ENCODE measurements around the gene NFAM1.

The NFAM1 gene

DNA sequence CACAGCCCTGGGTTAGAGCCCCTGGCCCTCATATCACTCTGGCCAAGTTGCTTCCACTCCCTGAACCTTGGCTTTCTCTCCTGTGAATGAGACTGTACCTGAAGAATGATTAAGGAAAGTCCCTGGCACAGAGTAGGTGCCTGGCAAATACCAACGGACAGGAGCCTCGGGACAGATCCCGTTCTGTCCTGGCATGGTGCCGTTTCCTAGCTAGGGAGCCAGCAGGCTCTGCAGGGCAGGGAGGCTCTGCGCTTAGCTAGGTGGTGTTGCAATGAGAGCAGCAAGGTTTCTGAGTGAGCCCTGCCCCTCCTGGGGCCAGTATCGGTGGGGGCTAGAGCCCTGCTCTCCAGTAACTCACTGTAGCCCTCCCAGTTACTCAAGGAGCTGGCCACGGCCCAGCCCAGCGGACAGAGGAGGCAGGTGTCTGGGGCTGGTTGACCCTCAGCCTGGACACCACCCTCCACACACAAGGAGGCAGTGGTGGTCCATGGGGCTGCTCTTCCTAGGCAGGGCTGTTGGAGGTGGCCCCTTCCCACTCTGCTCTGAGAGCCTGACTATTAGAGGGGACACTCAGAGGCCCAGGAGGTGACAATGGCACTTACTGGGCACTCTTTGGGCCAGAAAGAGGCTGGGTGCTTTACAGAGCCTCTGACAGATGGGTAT, 74.4 kb downstream of the NFAM1 start:
- no peak for TF ChIP-seq GFI1B (tag by site-specific recombination; IDR thresholded peaks at IDR 0.05)
- Histone ChIP-seq H3K4me3 (ENCODE audit: low read depth, low read length) (no peak overlapping the region), H3K4me1 (ENCODE audit: control insufficient read depth, insufficient read depth, low read length) (no peaks in the 10 kb centered on the region), H3K27ac (ENCODE audit: extremely low read depth, low read depth, low read length) (no peak overlapping the region), H3K36me3 (ENCODE audit: control insufficient read depth in 2 of 2, insufficient read depth in 1 of 2, low read length in 2 of 2) (no peaks in the 10 kb centered on the region), H3K9me3 (ENCODE audit: control insufficient read depth, insufficient read depth, low read depth, low read length) (no peaks in the 10 kb centered on the region)
- POLR2A ChIA-PET = no interaction called here
- CTCF ChIA-PET = interaction anchor here (0.5 to 1.0 kb wide), 3 partner anchors 87 to 284 kb away, joined by 3 to 4 read pairs (median 3); partner anchors contain the start of gene PHETA2

DNA sequence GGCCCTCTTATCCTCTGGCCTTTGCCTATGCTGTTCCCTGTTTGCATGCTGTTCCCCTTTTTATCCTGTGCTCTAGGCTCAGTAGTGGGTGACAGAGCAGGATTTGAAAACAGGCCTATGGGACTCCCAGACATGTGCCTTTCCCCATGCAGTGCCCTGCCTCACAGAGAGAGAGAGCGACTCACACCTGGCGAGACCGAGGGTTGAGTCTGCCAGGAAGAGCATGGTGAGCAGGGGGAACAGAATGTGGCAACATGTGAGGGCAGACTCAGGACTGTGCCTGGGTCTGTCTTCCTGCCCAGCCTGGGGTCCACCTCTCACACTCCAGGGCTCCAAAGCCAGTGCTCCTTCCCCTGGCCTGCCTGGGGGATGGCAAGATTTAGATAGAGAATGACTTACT, 75.0 kb downstream of the NFAM1 start:
- CTCF ChIA-PET = interaction anchor here (0.5 to 1.0 kb wide), 4 partner anchors 9 to 283 kb away, joined by 3 to 4 read pairs (median 4); partner anchors contain the start of gene PHETA2
- TF ChIP-seq ZIC2 (tag by site-specific recombination; IDR thresholded peaks at IDR 0.05) (no peak), ZNF274 (IDR thresholded peaks at IDR 0.05; ENCODE audit: low read length) (no peak), ZNF274 (tag by site-specific recombination; IDR thresholded peaks at IDR 0.05; ENCODE audit: borderline replicate concordance) (no peak), ZNF549 (tag by site-specific recombination; IDR thresholded peaks at IDR 0.05) (no peak), ZNF248 (tag by site-specific recombination; IDR thresholded peaks at IDR 0.05) (no peak), PRDM1 (tag by site-specific recombination; IDR thresholded peaks at IDR 0.05) (no peak), ZNF350 (tag by site-specific recombination; IDR thresholded peaks at IDR 0.05) (no peak), GLI2 (tag by site-specific recombination; IDR thresholded peaks at IDR 0.05; ENCODE audit: borderline replicate concordance, low read depth) (no peak), GLI4 (tag by site-specific recombination; IDR thresholded peaks at IDR 0.05) (no peak), ZXDB (tag by site-specific recombination; IDR thresholded peaks at IDR 0.05) (no peak), OVOL3 (tag by site-specific recombination; IDR thresholded peaks at IDR 0.05) (no peak)
- TF ChIP-seq, protein P1, sequence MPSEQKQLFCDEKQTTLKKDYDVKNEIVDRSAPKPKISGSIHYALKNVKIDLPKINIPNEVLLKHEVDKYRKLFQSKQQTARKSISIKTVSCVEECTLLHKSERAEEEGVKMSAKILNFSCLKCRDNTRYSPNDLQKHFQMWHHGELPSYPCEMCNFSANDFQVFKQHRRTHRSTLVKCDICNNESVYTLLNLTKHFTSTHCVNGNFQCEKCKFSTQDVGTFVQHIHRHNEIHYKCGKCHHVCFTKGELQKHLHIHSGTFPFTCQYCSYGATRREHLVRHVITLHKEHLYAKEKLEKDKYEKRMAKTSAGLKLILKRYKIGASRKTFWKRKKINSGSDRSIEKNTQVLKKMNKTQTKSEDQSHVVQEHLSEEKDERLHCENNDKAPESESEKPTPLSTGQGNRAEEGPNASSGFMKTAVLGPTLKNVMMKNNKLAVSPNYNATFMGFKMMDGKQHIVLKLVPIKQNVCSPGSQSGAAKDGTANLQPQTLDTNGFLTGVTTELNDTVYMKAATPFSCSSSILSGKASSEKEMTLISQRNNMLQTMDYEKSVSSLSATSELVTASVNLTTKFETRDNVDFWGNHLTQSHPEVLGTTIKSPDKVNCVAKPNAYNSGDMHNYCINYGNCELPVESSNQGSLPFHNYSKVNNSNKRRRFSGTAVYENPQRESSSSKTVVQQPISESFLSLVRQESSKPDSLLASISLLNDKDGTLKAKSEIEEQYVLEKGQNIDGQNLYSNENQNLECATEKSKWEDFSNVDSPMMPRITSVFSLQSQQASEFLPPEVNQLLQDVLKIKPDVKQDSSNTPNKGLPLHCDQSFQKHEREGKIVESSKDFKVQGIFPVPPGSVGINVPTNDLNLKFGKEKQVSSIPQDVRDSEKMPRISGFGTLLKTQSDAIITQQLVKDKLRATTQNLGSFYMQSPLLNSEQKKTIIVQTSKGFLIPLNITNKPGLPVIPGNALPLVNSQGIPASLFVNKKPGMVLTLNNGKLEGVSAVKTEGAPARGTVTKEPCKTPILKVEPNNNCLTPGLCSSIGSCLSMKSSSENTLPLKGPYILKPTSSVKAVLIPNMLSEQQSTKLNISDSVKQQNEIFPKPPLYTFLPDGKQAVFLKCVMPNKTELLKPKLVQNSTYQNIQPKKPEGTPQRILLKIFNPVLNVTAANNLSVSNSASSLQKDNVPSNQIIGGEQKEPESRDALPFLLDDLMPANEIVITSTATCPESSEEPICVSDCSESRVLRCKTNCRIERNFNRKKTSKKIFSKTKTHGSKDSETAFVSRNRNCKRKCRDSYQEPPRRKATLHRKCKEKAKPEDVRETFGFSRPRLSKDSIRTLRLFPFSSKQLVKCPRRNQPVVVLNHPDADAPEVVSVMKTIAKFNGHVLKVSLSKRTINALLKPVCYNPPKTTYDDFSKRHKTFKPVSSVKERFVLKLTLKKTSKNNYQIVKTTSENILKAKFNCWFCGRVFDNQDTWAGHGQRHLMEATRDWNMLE (tag by site-specific recombination; conservative IDR thresholded peaks at IDR 0.05; ENCODE audit: low read depth) = no peak

DNA sequence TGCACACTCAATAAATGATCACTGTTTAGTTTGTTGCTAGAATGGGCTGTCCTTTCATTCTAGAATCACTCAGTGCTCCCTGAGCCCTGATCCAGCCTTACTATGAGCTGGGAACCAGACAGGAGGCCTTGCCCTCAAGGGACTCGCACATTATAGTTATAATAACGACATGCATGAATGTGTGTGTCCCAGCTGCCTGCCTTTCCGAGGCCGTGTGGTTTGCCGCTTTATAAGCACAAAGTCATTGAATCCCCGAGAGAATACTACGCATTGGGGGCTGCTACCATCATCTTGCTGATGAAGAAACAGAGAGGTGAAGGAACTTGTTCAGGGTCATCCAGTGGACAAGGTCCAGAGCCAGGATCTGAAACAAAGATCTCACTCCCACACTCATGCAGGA, 75.7 kb downstream of the NFAM1 start:
- no peak overlapping the region for H3K4me3 ChIP-seq (ENCODE audit: low read depth, low read length)
- no peaks in the 10 kb centered on the region for H3K36me3 ChIP-seq (ENCODE audit: control insufficient read depth in 2 of 2, insufficient read depth in 1 of 2, low read length in 2 of 2)
- ChIA-PET POLR2A (no interaction called here), CTCF (interaction anchor here (0.6 to 1.5 kb wide), 3 partner anchors 8 to 88 kb away, joined by 3 to 4 read pairs (median 4); no protein-coding TSS in a partner anchor)
- no peak overlapping the region for H3K27ac ChIP-seq (ENCODE audit: extremely low read depth, low read depth, low read length)
- no peaks in the 10 kb centered on the region for H3K9me3 ChIP-seq (ENCODE audit: control insufficient read depth, insufficient read depth, low read depth, low read length)
- H3K4me1 ChIP-seq (ENCODE audit: control insufficient read depth, insufficient read depth, low read length) = no peaks in the 10 kb centered on the region
- TF ChIP-seq ZNF677 (tag by site-specific recombination; IDR thresholded peaks at IDR 0.05) (no peak), ZBTB8A (tag by site-specific recombination; IDR thresholded peaks at IDR 0.05) (no peak), SALL2 (tag by site-specific recombination; IDR thresholded peaks at IDR 0.05; ENCODE audit: borderline replicate concordance) (no peak), ZFHX2 (tag by site-specific recombination; conservative IDR thresholded peaks at IDR 0.05) (no peak), ZNF426 (tag by site-specific recombination; IDR thresholded peaks at IDR 0.05) (no peak), YY2 (tag by site-specific recombination; IDR thresholded peaks at IDR 0.05) (no peak), ZNF157 (tag by site-specific recombination; IDR thresholded peaks at IDR 0.05) (no peak)
- TF ChIP-seq, protein P2, sequence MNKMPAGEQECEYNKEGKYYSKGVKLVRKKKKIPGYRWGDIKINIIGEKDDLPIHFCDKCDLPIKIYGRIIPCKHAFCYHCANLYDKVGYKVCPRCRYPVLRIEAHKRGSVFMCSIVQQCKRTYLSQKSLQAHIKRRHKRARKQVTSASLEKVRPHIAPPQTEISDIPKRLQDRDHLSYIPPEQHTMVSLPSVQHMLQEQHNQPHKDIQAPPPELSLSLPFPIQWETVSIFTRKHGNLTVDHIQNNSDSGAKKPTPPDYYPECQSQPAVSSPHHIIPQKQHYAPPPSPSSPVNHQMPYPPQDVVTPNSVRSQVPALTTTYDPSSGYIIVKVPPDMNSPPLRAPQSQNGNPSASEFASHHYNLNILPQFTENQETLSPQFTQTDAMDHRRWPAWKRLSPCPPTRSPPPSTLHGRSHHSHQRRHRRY (tag by site-specific recombination; IDR thresholded peaks at IDR 0.05) = no peak
- TF ChIP-seq, protein P3, sequence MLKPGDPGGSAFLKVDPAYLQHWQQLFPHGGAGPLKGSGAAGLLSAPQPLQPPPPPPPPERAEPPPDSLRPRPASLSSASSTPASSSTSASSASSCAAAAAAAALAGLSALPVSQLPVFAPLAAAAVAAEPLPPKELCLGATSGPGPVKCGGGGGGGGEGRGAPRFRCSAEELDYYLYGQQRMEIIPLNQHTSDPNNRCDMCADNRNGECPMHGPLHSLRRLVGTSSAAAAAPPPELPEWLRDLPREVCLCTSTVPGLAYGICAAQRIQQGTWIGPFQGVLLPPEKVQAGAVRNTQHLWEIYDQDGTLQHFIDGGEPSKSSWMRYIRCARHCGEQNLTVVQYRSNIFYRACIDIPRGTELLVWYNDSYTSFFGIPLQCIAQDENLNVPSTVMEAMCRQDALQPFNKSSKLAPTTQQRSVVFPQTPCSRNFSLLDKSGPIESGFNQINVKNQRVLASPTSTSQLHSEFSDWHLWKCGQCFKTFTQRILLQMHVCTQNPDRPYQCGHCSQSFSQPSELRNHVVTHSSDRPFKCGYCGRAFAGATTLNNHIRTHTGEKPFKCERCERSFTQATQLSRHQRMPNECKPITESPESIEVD (tag by site-specific recombination; IDR thresholded peaks at IDR 0.05) = no peak
- TF ChIP-seq, protein P4, sequence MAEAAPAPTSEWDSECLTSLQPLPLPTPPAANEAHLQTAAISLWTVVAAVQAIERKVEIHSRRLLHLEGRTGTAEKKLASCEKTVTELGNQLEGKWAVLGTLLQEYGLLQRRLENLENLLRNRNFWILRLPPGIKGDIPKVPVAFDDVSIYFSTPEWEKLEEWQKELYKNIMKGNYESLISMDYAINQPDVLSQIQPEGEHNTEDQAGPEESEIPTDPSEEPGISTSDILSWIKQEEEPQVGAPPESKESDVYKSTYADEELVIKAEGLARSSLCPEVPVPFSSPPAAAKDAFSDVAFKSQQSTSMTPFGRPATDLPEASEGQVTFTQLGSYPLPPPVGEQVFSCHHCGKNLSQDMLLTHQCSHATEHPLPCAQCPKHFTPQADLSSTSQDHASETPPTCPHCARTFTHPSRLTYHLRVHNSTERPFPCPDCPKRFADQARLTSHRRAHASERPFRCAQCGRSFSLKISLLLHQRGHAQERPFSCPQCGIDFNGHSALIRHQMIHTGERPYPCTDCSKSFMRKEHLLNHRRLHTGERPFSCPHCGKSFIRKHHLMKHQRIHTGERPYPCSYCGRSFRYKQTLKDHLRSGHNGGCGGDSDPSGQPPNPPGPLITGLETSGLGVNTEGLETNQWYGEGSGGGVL (tag by site-specific recombination; IDR thresholded peaks at IDR 0.05) = no peak

More for the DNA sequence above, 75.0 kb downstream of the NFAM1 start:
- Histone ChIP-seq H3K27ac (ENCODE audit: extremely low read depth, low read depth, low read length) (no peak overlapping the region), H3K4me1 (ENCODE audit: control insufficient read depth, insufficient read depth, low read length) (no peaks in the 10 kb centered on the region), H3K36me3 (ENCODE audit: control insufficient read depth in 2 of 2, insufficient read depth in 1 of 2, low read length in 2 of 2) (no peaks in the 10 kb centered on the region), H3K4me3 (ENCODE audit: low read depth, low read length) (no peak overlapping the region), H3K9me3 (ENCODE audit: control insufficient read depth, insufficient read depth, low read depth, low read length) (no peaks in the 10 kb centered on the region)
- POLR2A ChIA-PET = no interaction called here

All from HEK293 (cell line).